Measurements from ENCODE around the gene MICU2.
A peak's percentile ranks its signal among the peaks of the same experiment; 100 is the strongest.

MICU2 gene, protein sequence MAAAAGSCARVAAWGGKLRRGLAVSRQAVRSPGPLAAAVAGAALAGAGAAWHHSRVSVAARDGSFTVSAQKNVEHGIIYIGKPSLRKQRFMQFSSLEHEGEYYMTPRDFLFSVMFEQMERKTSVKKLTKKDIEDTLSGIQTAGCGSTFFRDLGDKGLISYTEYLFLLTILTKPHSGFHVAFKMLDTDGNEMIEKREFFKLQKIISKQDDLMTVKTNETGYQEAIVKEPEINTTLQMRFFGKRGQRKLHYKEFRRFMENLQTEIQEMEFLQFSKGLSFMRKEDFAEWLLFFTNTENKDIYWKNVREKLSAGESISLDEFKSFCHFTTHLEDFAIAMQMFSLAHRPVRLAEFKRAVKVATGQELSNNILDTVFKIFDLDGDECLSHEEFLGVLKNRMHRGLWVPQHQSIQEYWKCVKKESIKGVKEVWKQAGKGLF
- total RNA-seq = 38.3 to 46.7 reads per million in 2 donors

DNA sequence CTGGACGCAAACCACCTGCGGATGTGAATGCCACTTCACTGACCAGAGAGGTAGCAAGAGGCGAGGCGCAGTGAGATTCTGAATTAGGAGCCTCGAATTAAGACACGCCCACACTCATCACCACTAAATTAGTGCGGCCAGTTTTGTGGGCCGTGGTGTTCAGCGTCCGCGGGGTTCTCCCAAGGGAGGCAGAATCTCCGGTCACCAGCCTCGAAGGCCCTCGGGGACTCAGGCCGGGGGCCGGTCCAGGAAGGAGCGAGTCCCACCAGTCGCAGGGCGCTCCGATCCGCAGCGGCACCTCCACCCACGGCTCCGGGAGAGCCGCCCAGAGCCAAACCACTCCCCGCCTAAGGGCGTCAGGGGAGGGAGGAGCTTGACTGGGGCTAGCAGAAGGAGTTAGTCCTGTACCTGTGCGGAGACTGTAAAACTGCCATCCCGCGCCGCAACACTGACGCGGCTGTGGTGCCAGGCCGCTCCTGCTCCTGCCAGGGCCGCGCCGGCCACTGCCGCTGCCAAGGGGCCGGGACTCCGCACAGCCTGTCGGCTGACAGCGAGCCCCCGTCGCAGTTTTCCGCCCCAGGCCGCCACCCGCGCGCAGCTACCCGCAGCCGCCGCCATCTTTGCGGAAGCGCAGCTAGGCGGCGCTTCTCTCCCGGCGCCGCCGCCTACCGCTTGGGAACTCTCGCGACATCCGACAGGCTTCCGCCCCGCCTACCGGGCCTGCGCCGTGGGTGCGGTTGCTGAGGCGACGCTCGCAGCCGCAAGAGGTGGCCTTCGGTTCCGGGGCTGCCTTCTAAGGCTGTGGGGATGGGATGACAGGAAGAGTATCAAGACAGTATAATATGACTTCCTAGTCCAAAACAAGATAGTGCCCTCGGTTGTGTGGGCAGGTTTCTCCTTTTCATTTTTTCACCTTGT, at the start of gene MICU2:
Gene MICU2 (minus strand): TSS at position 640 of the 918 bp plus-strand sequence. CDS start 22 bp downstream, at position 618.
- peak; percentile 82 to 99 (median 92) for DNase-seq

DNA sequence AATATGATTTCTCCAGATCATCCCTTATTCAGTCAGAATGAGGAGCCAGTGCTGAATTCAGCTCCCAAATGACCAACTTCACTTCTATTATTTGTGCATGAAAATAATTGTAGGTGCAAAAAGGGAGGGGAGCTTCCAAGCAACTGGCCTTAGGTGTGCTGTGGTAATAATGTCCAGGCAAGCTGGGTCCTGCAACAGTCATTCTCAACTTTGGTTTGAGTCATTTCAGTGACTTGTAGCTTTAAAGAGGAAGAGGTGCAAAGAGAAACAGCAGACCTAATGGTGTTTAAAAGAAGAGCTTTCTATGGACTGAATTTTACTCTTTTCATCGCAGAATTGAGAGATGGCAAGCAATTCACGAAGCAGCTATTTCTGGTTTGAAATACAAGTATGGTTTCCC, 37.7 kb upstream of the MICU2 start:
- no peak for DNase-seq

DNA sequence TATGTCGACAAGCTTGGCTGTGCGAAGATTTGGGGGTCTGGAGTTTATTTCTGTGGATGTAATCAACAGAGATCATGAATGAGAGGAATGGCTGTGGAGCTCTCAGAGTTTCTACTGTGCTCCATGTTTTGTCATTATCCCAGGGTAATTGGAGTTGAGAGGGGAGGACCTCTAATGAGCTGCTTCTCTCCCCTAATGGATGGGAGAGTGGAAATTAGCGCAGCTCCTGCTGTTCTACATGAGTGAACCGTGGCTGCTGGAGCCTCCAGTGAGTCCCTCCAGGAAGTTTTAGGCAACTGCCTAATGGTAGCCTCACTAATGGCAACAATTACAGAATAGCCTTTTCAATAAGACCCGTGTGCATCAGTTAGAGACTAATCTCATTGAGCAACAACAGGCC, 35.6 kb upstream of the MICU2 start:
- no peak for DNase-seq

DNA sequence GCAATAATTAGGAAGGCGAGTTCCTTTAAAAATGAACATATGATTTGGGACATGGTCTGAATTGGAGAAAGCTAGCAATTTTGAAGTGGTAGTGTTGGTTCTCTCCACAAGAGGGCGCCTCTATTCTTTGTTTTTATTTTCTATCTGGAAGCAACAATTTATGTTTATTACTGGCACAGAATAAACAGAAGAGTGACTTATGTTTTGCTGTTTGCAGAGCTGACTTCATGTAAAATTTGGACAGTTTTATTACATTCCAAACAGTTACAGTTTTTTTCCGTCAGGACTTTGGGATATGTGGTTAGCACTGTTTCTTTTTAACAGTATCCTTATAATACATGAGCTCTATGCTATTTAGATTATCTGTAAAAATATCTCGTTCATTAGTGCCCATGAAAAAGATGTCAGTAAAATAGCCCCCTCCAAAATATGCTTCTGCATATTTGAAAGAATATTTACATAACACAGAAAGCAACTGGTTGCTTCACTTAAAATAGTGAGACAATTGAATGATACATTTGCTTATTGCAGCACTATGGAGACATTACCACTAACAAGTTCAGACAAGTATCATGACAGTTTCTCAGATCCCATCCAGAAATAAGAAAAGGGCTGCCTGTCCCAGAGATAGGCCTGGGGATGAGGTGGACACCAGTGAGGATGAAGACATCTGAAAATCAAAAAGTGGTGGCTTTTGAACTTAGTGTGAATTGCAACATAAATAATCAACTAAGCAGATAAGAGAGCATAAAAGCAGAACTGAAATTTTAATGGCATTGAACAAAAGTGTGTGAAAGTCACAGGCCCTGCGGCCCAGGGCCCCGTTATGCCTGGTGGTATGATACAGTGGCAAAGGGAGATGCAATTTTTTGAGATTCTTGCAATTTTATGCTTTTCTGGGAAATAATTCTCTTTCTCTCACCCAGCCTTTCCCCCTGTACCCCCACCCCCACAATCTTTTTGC, 34.6 kb upstream of the MICU2 start:
- DNase-seq = peak in 3 of 5 experiments; percentile 0 to 8 (median 5)

DNA sequence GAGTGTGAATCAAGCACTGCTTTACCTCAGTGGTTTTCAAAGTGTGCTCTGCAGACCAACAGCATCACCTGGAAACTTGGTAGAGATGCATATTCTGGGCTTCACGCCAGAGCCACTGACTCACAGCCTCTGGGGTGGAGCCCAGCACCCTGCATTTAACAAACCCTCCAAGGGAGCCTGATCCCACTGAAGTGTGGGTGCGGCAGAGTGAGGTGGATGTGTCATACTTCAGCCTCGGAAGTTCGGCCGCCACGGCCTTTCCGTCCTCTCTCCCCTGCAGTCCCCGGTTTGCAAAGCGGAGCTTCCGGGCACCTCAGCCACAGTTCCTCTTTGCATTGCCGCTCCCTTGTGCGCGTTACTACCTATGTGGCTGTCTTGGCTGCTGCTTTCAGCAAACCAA, 33.3 kb upstream of the MICU2 start:
- DNase-seq = peak in 2 of 5 experiments; percentile 3 to 9

DNA sequence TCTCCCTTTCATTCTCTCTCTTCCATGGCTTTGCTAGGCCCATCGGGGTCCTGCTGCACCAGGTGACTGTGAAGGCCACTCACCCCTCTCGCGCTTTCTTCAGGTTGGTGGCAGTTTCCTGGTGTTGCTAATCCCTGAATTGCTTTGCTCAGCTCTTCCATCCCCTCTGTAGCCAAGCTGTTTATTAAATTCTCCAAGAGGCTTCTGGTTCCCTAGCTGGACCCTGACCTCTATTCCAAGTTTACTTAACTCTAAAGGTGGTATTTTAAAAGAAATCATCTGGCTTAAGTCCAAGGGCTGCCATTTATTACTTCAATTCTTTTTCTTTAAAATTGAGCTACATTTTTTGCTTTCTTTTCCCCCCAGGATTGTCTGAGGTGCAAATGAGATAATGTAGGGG, 32.7 kb upstream of the MICU2 start:
- no peak for DNase-seq

DNA sequence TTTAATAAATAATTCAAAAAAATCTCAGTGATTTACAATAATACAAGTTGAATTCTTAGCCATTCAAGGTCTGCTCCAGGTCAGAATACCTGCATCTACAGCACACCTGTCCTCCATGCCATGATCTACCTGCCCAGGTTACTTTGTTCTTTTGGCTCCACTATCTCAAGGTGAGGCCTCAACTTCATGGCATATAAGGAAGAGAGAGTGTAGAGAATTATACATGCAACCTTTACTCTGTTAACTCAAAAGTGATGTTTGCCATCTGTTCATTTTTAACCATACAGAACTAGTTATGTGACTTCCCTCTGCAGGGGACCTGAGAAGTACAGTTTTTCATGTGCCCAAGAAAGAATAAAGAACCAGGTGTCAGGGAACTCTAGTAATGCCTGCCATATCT, 28.2 kb upstream of the MICU2 start:
- no peak for DNase-seq

DNA sequence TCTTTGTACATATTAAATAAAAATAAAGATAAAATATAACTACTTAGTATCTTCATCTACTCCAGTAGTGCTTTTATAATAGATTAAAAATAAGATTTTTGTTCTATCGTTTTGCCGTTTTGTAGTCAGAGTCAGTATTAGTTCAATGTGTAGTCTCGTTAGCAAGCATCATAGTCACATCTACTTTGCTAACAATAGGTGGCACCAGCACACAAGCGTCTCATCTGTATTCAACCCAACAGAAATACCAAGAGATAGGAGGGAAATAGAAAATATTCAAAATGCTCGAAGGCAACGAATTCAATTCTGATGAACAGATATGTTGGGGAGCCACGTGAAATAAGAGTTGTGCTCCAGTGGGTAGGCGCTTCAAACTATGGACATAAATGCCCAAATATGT, 21.4 kb upstream of the MICU2 start:
- DNase-seq = peak in 1 of 5 experiments; percentile 42

DNA sequence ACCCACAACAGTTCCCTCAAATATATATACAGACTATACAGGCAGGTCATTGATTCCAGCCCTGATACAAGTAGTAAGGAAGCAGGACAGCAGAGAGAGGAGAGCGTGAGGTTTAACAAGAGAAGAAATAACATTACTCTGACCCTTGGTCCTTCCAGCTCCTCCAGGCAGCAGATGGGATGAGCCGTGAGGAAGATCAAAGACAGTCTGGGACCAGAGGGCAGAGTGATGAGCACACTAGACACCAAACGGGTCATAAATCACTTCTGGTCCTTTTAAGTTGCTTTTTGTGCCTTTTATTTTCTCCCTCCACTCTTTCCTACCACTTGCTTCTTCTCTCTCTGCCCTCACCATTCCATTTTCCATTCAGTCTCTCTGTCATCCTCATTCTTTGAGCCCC, 16.9 kb upstream of the MICU2 start:
- DNase-seq = no peak

DNA sequence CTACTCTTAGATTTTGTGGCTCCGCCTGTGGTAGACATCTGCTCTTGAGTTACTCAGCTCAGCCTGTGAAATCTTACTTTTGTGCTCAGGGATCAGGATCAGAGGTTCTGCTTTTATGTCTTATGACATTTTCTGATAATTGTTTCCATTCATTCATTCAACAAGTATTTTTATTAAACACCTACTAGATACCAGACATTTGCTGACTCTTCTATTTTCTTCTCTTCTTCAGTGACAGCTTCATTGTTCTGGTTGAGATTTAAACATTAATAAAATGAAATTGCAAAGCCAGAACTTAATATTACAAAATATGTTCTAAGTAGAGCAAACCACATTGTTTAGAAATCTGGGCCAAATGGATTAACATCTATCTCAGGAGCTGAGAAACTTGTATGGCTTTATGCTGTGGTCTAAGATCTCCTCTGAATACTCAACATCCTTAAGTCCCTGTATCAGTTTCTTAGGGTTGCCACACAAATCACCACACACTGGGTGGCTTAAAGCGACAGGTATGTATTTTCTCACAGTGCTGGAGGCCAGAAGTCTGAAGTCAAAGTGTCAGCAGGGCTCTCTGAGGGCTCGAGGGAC, 15.8 kb upstream of the MICU2 start:
- no peak for DNase-seq

DNA sequence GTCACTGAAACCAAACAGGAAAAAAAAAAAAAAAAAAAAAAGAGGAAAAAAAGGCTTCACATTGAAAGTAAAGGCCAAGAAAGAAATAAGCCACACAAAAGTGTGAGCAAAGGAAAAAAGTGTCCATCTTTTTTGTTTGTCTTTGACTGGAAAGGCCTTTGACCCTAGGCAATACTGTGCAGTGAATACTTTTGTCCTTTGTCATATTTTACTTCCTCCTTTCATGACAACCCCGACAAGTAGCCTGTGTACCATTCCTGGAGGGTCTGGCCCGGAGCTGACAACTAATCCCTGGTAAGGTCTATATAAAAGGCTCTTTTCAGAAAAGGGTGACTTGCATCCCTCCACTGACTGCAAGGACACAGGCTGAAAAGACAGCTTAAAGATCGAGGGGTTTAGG, 12.9 kb upstream of the MICU2 start:
- DNase-seq = no peak

DNA sequence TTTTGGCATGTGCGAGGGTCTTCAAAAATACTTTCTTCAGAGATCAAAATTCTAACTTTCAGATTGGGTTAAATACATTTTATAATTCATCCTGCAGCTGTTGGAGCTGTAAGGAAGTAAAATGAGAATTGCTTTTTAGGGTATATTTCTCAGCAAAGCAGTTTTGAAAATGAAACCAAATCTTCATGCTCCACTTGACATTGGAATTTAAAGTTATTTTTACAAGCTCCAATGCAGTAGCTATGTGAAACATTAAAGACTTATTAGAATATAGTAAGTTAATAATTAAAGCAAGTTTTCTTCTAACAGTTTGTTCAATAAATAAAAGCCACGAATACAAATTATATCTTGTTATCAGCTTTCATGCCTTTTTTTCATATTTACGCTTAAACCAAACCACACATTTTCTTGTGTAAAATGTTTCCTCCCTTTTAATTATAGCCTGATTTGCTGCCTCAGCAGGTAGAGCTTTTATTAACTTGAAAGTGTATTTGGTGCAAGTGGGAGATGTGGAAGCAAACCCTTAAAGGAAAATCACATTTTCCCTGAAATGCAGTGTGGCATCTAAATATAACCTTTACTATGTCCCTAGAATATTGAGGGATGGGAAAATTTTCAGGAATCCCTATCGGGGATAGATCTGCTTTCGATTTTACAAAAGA, 12.4 kb upstream of the MICU2 start:
- no peak for DNase-seq

DNA sequence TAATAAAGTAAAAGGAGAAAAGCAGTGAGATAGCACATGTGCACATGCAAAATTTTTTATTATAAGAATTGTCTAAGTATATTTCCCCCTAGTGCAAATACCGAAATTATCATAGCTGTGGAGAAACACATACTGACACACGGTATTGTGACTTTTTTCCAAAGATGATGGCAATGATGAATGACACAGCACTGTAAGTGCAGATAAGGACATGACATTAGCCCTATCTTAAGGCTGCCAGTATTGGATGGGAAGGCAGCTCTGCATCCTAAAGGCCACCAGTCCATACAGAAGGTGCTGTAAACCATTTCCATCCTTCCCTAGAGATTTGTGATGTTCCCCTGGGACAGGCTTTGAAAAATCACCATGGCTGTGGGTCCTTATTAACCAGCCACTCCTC, 11.5 kb upstream of the MICU2 start:
- DNase-seq = no peak

DNA sequence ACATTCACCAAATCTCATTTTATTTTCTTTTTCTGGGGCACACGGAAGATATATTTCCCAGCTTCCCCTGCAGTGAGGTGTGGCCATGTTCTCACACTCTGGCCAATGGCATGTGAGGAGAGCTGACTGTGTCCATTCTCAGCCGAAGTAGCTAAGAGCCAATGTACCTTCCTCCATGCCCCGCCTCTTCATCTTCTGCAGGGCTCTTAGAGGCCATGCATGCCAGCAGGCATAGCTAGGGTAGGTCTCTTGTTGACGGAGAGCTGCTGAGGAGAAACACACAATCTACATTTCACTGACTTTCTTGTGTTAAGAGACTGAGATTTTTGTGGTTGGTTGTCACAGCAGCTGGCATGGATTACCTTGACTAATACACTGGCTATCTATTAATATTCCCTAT, 9.8 kb upstream of the MICU2 start:
- no peak for DNase-seq

DNA sequence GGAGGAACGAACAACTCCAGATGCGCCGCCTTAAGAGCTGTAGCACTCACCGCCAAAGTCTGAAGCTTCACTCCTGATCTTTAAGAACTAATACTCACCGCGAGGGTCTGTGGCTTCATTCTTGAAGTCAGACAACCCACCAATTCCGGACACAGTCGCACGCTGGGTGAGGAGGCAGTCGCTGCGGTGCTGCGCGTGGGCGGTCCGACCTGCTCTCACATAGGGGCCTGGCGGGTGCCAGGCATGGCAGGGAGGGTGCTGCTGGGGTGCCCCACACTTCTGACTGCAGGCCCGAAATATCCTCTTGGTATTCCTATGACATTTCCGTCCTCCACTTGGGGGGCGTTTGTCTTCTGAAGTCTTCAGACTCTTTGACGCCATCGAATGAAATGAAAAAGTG, 7.4 kb upstream of the MICU2 start:
- no peak for DNase-seq

DNA sequence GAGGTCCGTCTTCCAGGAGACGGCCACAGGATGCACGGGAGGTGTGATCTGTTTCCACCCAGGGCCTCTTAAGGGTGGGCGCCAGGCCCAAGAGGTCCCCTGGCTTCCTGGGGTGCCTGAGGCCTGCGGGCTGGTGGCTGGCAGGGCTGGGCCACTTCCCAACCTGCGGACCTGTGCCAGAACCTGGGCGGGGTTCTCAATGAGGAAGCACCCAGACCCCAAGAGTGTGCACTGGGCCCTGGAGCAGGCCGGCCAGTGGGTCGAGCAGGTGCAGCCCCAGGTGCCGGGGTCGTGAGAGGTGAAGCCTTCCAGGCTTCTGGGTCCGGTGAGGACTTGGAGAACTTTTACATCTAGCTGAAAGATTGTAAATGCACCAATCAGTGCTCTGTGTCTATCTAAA, 6.7 kb upstream of the MICU2 start:
- DNase-seq = no peak

DNA sequence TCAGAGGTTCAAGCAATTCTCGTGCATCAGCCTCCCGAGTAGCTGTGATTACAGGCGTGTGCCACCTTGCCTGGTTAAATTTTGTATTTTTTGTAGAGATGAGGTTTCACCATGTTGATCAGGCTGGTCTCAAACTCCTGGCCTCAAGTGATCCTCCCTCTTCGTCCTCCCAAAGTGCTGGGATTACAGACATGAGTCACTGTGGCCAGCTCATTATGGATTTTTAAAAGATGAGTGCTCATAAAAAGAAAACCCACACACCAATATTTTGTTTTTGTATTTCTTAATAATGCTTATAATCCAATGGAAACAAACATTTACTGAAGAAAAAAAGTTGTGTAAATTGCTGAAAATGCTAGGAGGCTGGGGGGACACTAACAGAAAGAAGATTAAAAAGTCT, 5.0 kb upstream of the MICU2 start:
- DNase-seq = no peak

DNA sequence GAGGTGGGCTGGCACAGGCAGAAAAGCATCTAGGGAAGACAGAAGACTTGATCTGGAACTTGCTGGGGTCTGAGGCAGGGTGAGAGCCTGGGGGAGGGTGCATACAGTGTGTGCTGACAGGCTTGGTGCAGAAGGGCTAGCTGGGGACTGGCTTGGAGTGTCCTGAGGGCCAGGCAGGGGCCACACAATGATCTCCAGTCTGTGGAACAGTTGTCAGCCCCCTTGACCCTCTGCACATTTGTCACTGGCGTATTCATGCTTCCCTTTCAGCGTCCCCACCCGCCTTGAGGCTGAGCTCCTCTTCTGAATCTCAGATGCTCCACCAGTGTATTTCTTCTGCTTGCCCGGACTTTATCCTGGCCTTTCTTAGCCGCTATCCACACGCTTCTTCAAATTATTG, 2.8 kb upstream of the MICU2 start:
- no peak for DNase-seq

DNA sequence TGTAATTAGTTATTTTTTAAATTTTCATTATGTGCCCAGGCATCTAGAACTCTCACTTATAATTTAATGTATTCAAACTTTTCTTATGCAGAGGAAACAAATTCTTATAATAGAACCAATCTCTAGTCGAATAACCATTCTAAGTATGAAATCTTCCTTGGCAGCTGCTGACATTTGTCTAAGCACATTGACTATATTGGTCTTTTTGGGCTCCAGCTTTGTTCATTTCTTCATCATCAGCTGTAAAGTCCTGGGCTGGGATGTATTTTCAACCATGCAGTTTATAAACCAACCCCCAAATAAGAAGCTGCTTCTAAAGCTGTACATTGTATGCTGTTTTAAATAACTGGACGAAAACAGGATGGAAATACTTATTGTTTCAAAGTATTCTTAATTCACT, 2.3 kb upstream of the MICU2 start:
- no peak for DNase-seq

DNA sequence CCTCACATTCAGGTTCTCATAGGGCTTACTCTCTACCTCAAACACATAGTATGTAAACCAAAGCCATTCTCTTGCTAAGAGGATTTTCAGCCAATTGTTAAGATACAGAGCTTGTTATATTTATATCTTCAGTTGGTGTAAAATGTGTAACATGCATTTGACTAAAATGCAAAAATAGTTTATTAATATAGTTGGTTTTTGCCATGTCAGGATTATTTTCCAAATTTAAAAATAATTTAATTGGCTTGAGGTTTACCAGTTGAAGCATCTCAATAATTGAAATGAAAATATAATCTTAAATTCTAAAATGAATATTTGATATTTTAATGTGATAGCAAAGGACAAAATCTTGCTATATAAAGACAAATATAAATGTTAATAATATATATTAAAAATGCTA, 7.2 kb downstream of the MICU2 start:
- DNase-seq = no peak

DNA sequence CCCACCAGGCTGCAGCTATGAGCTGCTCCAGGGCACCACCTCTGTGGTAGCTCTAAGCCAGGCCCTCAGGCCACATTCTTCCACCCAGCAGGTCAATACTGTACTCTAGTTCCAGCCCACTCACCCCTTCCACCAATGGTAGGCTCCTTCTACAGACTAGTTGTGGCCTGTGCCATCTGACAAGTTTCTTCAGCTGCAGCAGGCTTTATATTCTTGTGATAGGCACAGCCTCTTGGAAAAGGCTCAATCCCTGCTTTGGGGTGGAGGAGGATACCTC, 8.5 kb downstream of the MICU2 start:
- no peak for DNase-seq
